Mesodermal cell (in vitro differentiated cells): ENCODE data around the gene SHISA5.
"Not testable (repeated sequence)": the region's sequence is repeated elsewhere in the genome, so short reads cannot be mapped to it uniquely, and the experiment has no call there.

Source experiments
- H3K27ac ChIP-seq: 2 replicates; pipeline ENCODE4 v1.7.0; 2013; ENCODE audit warnings: mild to moderate bottlenecking, low read depth, low read length, moderate library complexity; ENCODE audit not compliant: severe bottlenecking
- H3K36me3 ChIP-seq: 2 replicates; pipeline ENCODE4 v1.7.1; 2013; ENCODE audit warnings: mild to moderate bottlenecking, low read length, moderate library complexity; ENCODE audit not compliant: control insufficient read depth, insufficient read depth
- H3K4me1 ChIP-seq: one replicate; pipeline ENCODE4 v1.7.1; 2013; ENCODE audit warnings: mild to moderate bottlenecking, low read length; ENCODE audit not compliant: insufficient read depth, control insufficient read depth, poor library complexity, severe bottlenecking
- H3K4me3 ChIP-seq: 2 replicates; pipeline ENCODE4 v1.7.0; 2013; ENCODE audit warnings: low read length, control low read depth, mild to moderate bottlenecking; ENCODE audit not compliant: insufficient read depth, poor library complexity, severe bottlenecking; ENCODE audit errors: extremely low read depth
- H3K9me3 ChIP-seq: 2 replicates; pipeline ENCODE4 v1.7.1; 2013; ENCODE audit warnings: mild to moderate bottlenecking, low read length, moderate library complexity; ENCODE audit not compliant: control insufficient read depth
- WGBS, 2 experiments: methylation state at CpG; one replicate each; pipeline ENCODE4 v1.1.5; 2013; ENCODE audit warnings: missing lambda C conversion rate in 2 of 2; ENCODE audit not compliant: insufficient coverage in 2 of 2; 5-methylcytosine and 5-hydroxymethylcytosine counted together

SHISA5 gene

DNA sequence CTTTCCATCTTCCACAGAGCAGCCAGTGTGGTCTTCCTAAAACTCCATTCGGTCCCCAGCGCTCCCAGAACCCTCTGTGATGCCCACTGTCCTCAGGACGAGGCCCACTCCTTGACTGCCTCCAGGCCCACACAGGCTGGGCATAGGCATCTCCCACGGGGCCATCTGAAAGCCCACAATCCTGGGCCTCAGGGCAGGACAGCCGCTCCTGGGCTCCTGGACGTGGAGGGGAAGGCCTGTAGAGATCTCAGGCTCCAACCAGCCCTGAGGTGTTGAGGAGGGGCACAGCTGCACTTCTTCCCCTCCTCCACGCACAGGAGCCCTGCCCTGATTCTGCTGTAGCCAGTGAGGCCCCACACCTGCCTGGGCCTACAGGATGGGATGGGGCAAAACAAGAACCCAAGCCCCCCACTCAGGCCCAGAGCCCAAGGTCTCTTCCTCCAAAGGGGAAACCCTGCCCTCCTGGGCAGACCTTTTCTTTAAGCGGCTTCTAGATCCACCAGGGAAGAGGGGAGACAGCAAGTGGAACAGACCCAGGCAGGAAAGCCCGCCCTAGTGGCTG lies 25.9 kb downstream of the SHISA5 start:
- WGBS, 2 experiments = 82 to 91% methylated on average over 5 to 8 of the region's 9 CpGs
- Histone ChIP-seq H3K4me1 (peaks cover 10% of the 10 kb centered on the region), H3K9me3 (no peaks in the 10 kb centered on the region), H3K27ac (no peak overlapping the region), H3K36me3 (peaks cover 10% of the 10 kb centered on the region), H3K4me3 (no peak overlapping the region)

GRCh38 chr3:48476426-48477053 lies 27.4 kb downstream of the SHISA5 start:
- H3K27ac ChIP-seq = no peak overlapping the region
- no peak overlapping the region for H3K4me3 ChIP-seq
- WGBS, 2 experiments = 93 to 94% methylated on average over 9 of the region's 9 CpGs
- peaks cover 14% of the 10 kb centered on the region for H3K4me1 ChIP-seq
- peaks cover 10% of the 10 kb centered on the region for H3K36me3 ChIP-seq
- H3K9me3 ChIP-seq = no peaks in the 10 kb centered on the region

- H3K36me3 ChIP-seq = peaks cover 13% of the 10 kb centered on the region
- no peaks in the 10 kb centered on the region for H3K9me3 ChIP-seq
- H3K27ac ChIP-seq = no peak overlapping the region
- peaks cover 17% of the 10 kb centered on the region for H3K4me1 ChIP-seq
- no peak overlapping the region for H3K4me3 ChIP-seq
- whole genome bisulfite sequencing, 2 experiments = 68 to 73% methylated on average over 9 to 11 of the region's 11 CpGs
These were observed 28.8 kb downstream of the SHISA5 start for GRCh38 chr3:48475188-48475587.

- Histone ChIP-seq H3K4me3 (no peak overlapping the region), H3K9me3 (no peaks in the 10 kb centered on the region), H3K36me3 (peaks cover 19% of the 10 kb centered on the region), H3K27ac (no peak overlapping the region), H3K4me1 (peaks cover 17% of the 10 kb centered on the region)
- 13 to 32% methylated on average over 2 to 3 of the region's 4 CpGs for WGBS, 2 experiments
These were observed 29.4 kb downstream of the SHISA5 start for GRCh38 chr3:48474619-48475018.

DNA sequence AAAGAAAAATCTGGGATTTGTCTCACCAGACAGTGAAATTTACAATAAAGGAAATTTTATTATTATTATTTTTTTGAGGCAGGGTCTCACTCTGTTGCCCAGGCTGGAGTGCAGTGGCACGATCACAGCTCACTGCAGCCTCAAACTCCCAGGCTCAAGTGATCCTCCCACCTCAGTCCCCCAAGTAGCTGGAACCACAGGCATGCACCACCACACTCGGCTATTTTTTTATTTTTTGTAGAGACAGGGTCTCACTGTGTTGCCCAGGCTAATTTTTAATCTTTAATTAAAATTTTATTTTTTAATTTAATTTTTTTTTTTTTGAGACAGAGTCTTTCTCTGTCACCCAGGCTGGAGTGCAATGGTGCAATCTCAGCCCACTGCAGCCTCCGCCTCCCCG lies 29.9 kb downstream of the SHISA5 start:
- Histone ChIP-seq H3K36me3 (peaks cover 24% of the 10 kb centered on the region), H3K4me1 (peaks cover 17% of the 10 kb centered on the region)
- WGBS, 2 experiments = 68 to 70% methylated on average over 3 of the region's 4 CpGs
- not testable (repeated sequence) for H3K9me3 ChIP-seq, H3K27ac ChIP-seq, H3K4me3 ChIP-seq

GRCh38 chr3:48473617-48473952 lies 30.4 kb downstream of the SHISA5 start:
- Histone ChIP-seq H3K9me3 (no peaks in the 10 kb centered on the region), H3K4me3 (no peak overlapping the region), H3K36me3 (peaks cover 24% of the 10 kb centered on the region), H3K27ac (peak overlapping the region; percentile 95), H3K4me1 (peaks cover 17% of the 10 kb centered on the region)
- 67 to 79% methylated on average over 2 of the region's 5 CpGs for WGBS, 2 experiments

GRCh38 chr3:48472923-48473616 lies 30.9 kb downstream of the SHISA5 start:
- H3K36me3 ChIP-seq = peaks cover 26% of the 10 kb centered on the region
- 4 to 9% methylated on average over 13 to 15 of the region's 17 CpGs for WGBS, 2 experiments

DNA sequence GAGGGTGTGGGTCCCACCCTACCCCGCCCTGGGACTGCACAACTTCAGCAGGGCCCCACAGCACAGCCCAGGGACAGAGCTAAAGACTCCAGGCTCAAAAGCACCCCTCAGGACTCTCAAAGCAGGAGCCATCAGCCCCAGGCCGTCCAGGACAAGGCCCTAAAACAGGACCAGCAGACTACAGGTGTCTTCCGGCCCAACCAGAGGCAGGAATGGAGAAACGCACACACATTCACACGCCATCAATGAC lies 31.4 kb downstream of the SHISA5 start:
- Histone ChIP-seq H3K9me3 (no peaks in the 10 kb centered on the region), H3K27ac (peak overlapping the region; percentile 95), H3K4me1 (peaks cover 17% of the 10 kb centered on the region), H3K4me3 (peak overlapping the region; percentile 57), H3K36me3 (peaks cover 29% of the 10 kb centered on the region)
- WGBS, 2 experiments = 26 to 50% methylated on average over 1 to 4 of the region's 5 CpGs

More at GRCh38 chr3:48472923-48473616, 30.9 kb downstream of the SHISA5 start:
- Histone ChIP-seq H3K9me3 (no peaks in the 10 kb centered on the region), H3K4me3 (peak overlapping the region; percentile 57), H3K4me1 (peaks cover 17% of the 10 kb centered on the region), H3K27ac (peak overlapping the region; percentile 95)

DNA sequence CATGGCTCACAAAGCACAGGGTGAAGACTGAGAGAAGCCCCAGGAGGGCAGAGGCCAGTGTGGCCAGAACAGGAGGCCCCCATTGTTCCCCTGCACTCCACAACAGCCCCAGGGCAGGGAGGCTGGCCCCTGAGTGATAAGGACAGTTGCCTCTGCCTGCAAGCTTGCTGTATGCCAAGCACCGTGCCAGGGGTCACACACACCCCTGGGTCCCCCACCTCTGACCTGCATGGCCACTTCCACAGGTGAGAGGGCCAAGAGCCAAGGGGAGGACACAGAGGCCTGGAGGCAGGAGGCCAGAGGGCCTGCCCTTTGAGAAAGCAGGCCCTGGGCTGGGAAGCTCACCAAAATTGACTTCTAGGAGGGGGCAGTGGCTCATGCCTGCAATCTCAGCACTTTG lies 33.7 kb downstream of the SHISA5 start:
- Histone ChIP-seq H3K27ac (no peak overlapping the region), H3K36me3 (peaks cover 42% of the 10 kb centered on the region), H3K4me3 (no peak overlapping the region), H3K4me1 (peaks cover 35% of the 10 kb centered on the region), H3K9me3 (no peaks in the 10 kb centered on the region)
- WGBS, 2 experiments = 80 to 100% methylated on average over 1 of the region's 1 CpG

DNA sequence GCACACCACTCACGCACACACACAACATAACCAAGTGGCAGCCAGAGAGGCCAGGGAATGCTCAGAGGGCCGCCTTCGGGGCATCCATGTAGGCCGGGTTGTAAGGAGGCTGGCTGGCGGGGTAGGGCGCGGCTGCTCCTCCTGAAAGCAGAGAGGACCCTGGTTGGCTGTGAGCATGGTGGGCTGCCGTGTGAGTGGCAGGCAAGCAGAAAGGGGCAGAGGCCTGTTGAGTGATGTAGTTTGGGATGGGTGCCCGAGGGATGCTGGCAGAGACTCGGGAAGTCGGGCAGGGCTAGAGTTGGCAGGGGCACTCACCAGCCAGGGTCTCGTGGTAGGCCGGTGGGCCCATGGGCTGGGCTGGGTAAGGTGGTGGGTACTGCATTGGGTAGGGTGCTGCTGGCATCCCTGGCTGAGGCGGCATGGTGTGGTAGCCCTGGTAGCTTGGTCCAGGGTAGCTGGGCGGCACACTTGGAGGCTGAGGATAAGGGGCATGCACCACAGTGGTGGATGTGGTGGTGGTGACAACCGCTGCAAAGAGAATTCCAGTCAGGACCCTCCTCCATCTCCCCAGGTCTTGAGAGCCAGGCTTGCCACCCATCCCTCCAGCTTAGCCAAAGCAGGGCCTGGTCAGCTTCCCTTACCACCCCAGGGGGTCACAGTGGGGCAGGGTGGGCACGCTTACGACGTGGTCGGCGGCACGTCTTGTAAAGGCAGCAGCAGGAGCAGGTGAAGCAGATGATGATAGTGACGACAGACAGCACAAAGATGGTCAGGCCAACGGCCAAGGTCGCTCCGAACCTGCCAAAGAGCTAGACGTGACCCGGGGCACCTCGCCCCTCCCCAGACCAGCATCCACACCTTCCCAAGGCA lies 34.7 kb downstream of the SHISA5 start:
- Histone ChIP-seq H3K36me3 (peaks cover 50% of the 10 kb centered on the region), H3K27ac (no peak overlapping the region), H3K4me1 (peaks cover 33% of the 10 kb centered on the region), H3K9me3 (no peaks in the 10 kb centered on the region), H3K4me3 (no peak overlapping the region)
- WGBS, 2 experiments = 96% methylated on average over 12 to 25 of the region's 29 CpGs
